Spleen (tissue), 7 donors: ENCODE measurements around the gene SPECC1.

Source experiments
- POLR2A ChIP-seq, 3 donors: fragments of 450-650 bp; IDR thresholded peaks; one replicate each; pipeline ENCODE4 v1.5.1; 2017; ENCODE audit warnings: antibody characterized with exemption in 3 of 3, mild to moderate bottlenecking in 1 of 3
- POLR2AphosphoS5 ChIP-seq, 3 donors: sonication (generic); formaldehyde crosslinking; IDR thresholded peaks; one replicate each; pipeline ENCODE4 v1.5.1; 2017; ENCODE audit warnings: antibody characterized with exemption in 3 of 3
- TF ChIP-seq, protein P1 (sequence below), 11 experiments: fragments of 200-600 bp in 7 of 11; fragments of 450-650 bp in 4 of 11; sonication (generic) in 4 of 11; IDR thresholded peaks in 8 of 11; conservative IDR thresholded peaks in 3 of 11; 1 replicate in 7 of 11; 2 replicates in 4 of 11; pipeline versions ENCODE4 v1.4.0 to v1.8.0; 2016 to 2021; ENCODE audit warnings: antibody characterized with exemption in 11 of 11, inconsistent platforms in 4 of 11, mild to moderate bottlenecking in 1 of 11
- donor health status: DM: no; HTN: no; CAD: no; lungs with moderate emphysema.
- donor health status: DM: no; HTN: no; CAD: no.
- donor health status: DM: no; HTN: no; CAD: no.

DNA sequence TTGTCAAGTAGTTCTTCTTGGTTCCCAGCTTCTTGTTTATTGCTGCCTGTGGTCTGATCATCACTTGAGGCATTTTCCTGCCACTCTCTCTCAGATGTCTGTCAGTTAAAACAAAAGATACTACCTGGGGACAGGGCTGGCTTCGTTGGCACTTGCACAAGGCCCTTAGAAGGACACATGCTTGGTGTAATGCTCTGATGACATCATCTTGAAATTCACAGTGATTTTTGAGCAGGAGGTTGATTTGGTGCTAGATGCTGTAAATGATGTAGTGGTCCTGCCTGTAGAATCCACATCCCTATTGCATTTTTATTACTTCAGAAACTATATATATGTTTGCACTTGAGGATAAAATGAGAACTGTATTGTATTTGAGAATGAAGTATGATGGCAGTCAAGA, 247.8 kb downstream of the SPECC1 start:
- TF ChIP-seq POLR2AphosphoS5 (IDR thresholded peaks at IDR 0.05) (no peak), POLR2A (IDR thresholded peaks at IDR 0.05) (no peak)
- TF ChIP-seq, protein P1, sequence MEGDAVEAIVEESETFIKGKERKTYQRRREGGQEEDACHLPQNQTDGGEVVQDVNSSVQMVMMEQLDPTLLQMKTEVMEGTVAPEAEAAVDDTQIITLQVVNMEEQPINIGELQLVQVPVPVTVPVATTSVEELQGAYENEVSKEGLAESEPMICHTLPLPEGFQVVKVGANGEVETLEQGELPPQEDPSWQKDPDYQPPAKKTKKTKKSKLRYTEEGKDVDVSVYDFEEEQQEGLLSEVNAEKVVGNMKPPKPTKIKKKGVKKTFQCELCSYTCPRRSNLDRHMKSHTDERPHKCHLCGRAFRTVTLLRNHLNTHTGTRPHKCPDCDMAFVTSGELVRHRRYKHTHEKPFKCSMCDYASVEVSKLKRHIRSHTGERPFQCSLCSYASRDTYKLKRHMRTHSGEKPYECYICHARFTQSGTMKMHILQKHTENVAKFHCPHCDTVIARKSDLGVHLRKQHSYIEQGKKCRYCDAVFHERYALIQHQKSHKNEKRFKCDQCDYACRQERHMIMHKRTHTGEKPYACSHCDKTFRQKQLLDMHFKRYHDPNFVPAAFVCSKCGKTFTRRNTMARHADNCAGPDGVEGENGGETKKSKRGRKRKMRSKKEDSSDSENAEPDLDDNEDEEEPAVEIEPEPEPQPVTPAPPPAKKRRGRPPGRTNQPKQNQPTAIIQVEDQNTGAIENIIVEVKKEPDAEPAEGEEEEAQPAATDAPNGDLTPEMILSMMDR (IDR thresholded peaks at IDR 0.05 in 8 of 11, conservative IDR thresholded peaks at IDR 0.05 in 3 of 11), result no peak
